NCI-H345 (cell line): ENCODE results near the gene DLG2.

Source experiments
- DNase-seq: peaks from one replicate; lab custom pipeline; 2025; lab: John Stamatoyannopoulos, UW

DLG2 gene

GRCh38 chr11:83847467-83848034 lies 1779.6 kb downstream of the DLG2 start:
- DNase-seq, result no peak

DNA sequence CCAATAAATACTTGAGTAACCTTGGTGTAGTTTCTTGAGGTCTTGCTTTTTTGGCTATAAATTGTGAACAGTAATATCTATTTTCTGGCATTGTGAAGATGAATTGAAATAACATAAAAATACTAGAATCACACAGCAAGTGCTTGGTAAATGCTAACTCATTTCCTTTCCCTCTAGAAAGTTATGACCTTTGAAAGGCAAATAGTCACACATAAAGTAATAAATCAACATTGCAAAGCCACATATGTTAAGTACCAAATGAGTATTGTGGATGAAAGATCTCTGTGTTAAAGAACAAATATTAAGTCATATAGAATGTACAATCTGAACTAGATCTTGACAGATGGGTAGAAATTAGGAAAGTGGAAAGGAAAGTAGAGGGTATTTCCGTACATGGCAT lies 1781.3 kb downstream of the DLG2 start:
- no peak for DNase-seq

DNA sequence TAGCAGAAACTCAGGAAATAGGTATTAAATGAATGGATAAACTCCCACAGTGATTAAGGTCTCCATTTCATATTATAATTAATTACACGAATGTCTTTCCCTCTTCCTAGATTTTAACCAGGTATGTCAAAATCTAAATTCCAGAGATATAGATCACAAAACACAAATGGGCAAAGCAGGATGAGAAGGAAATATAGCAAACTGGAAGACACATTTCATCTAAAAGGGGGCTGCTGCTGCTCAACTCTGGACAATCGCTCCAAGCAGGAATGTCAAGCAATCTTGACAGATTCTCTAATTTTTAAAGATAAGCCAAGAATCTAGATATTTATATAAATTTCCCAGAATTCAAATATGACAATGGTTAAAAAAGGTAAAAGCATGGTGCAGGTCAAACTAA lies 1786.8 kb downstream of the DLG2 start:
- no peak for DNase-seq

GRCh38 chr11:83836883-83837654 lies 1790.1 kb downstream of the DLG2 start:
- peak; percentile 64 for DNase-seq

DNA sequence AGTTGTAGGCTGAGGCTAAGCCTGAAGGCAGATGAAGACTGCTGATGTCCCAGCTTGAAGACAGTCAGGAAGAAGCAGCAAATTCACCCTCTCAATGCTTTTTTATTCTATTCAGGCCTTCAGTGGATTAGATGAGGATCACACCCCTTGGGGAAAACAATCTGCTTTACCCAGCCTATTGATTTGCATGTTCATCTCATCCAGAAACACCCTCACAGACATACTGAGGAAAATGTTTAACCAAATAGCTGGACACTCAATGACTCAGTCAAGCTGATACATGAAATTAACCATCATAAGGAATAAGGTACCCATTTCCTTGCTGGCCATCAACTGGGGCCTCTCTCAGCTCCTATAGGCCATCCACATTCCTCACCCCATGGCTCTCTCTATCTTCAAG lies 1791.1 kb downstream of the DLG2 start:
- no peak for DNase-seq

DNA sequence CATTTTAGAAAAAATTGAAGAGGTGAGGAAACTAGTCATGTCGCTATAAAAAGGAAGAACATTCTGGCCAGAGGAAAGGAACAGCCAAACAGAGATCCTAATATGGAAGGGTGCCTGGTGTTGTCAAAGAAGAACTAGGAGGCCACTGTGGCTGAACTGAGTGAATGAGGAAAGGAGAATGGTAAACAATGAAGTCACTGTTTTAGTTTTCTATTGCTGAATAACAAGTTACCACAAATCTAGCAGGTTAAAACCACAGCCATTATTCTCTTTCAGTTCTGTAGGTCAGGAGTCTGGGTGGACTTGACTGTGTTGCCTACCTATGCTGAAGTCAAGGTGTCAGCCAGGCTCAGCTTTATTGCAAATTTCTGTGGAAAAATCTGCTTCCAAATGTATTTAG lies 1791.7 kb downstream of the DLG2 start:
- no peak for DNase-seq

DNA sequence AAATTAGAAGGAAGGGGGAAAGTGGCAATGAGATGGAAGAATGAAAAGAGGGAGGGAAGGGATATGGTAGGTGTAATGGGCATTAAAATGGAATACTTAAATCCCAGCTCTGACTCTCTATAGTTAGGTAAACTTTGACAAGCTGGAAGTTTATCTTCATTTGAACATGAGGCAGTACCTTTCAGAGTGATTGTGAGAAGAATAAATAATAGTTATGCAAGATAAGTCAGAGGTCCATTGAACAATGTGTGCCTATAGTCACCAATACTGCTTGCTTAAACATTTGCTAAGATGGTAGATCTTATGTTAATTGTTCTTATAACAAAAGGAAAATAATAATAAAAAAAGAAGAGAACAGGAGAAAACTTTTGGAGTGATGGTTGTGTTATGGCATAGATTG lies 1795.2 kb downstream of the DLG2 start:
- no peak for DNase-seq

GRCh38 chr11:83827940-83828554 lies 1799.1 kb downstream of the DLG2 start:
- peak; percentile 32 for DNase-seq

DNA sequence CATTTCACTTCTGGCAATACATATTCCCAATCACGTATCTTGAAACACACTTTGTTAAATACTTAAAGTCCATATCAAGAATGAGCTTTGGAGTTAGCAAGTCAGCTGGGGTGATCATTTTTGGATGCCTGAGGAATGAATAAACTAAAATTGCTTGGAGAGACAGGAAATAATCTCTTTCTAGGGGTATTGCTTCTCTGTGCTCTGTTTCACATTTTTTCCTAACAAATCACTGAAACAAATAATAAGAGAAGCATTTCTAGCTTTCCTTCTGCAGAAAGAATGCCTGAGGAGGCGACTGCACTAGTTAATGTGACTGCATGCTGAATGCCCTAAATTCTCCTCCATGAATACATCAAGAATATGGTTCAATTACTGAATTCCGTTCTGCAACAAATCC lies 1799.6 kb downstream of the DLG2 start:
- DNase-seq, result no peak

DNA sequence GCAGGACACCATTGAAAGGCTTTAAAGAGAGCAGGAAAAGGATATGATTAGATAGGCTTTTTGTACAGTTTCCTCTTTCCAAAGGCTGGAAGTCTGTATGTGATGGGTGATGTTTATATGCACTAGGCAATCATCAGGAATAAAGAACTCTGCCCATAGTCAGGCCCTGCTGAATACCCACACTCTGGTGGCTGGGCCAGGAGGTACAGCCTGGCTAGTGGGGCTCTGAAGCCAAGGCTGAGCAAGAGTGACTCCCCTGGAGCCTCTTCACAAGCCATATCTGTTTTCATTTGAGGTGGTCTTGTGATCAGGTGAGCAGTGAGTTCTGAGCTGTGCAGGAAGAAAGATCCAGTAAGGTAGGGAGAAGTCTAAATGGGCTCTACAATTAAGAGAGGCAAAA lies 1801.1 kb downstream of the DLG2 start:
- DNase-seq, result no peak

DNA sequence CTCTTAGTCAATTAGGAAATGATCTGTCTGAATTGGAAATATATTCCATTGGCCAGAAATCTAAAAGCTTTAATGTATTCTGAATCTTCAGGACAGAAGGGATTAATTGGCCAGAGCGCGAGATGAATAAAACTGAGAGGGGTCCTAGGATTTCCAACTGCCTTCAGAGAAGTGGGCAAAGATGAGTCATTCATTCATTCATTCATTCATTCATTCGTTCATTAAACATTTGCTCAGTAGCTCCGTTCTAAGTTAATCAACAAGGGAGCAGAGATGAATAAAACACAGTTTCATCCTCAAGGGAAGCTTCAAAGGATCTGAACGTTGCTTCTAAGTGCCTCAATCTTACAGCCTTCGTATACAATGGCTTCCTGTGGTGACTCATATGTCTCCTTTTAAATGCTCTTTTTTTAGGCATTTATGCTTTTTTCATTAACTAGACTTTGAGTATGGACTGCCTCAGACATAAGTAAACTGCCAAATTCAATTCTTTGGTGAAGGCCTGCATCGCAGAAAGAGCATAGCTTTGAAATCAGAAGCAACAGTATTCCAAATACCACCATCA lies 1803.6 kb downstream of the DLG2 start:
- DNase-seq, result no peak

GRCh38 chr11:83819931-83820549 lies 1807.1 kb downstream of the DLG2 start:
- peak; percentile 47 for DNase-seq

GRCh38 chr11:83818349-83818748 lies 1808.8 kb downstream of the DLG2 start:
- no peak for DNase-seq

GRCh38 chr11:83816572-83817187 lies 1810.5 kb downstream of the DLG2 start:
- DNase-seq, result peak; percentile 19

GRCh38 chr11:83815736-83816135 lies 1811.4 kb downstream of the DLG2 start:
- DNase-seq, result no peak

GRCh38 chr11:83813296-83813695 lies 1813.8 kb downstream of the DLG2 start:
- no peak for DNase-seq

GRCh38 chr11:83809274-83809673 lies 1817.9 kb downstream of the DLG2 start:
- no peak for DNase-seq

- no peak for DNase-seq
These were observed 1825.3 kb downstream of the DLG2 start for GRCh38 chr11:83801799-83802198.

GRCh38 chr11:83793310-83793709 lies 1833.8 kb downstream of the DLG2 start:
- DNase-seq, result no peak

DNA sequence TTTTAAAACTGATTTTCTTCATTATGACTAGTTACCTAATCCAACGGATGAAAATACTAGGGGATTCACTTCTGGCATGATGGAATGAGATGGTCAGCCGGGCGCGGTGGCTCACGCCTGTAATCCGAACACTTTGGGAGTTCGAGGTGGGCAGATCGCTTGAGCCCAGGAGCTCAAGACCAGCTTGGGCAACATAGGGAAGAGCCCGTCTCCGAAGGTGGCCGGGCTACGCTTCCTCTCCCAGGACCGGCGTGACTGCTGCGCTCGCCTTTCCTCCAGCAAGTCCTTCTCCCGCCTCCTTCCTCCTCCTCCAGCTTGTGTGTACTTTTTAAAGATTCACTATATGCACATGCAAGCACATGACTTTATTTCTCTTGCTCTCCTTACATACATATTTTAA lies 1835.6 kb downstream of the DLG2 start:
- DNase-seq, result no peak

GRCh38 chr11:83785942-83786341 lies 1841.2 kb downstream of the DLG2 start:
- DNase-seq, result no peak

- no peak for DNase-seq
These were observed 1842.7 kb downstream of the DLG2 start for GRCh38 chr11:83784419-83784818.
